WI38 (cell line): ENCODE measurements around the gene BORCS6.

Experiments used
- H3K4me3 ChIP-seq: 2 replicates; pipeline ENCODE4 v1.5.1; 2011; ENCODE audit warnings: low read depth, mild to moderate bottlenecking, control low read depth, low read length
- TF ChIP-seq, protein P1 (sequence below): IDR thresholded peaks from 2 replicates; pipeline ENCODE4 v1.5.1; 2012; ENCODE audit warnings: low read depth, mild to moderate bottlenecking, control low read depth, low read length

The BORCS6 gene

DNA sequence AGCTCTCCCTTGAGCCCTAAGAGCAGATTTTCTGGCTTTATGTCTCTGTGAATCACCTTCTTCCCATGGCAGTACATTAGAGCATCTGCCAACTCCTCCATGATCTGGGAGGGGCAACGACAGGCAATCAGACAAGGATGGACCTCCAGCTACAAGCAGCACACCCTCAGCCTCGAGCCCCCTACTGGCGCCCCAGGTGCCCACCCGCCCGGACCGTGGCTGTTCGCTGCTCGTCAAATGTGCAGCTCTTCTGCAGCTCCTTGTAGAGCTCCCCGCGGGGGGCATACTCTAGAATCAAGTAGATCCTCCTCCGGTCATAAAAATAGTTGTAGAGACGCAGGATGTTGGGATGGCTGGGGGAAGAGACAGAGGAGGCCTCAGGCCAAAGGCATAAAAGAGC, 16.6 kb upstream of the BORCS6 start:
- H3K4me3 ChIP-seq: no peak overlapping the region
- TF ChIP-seq, protein P1, sequence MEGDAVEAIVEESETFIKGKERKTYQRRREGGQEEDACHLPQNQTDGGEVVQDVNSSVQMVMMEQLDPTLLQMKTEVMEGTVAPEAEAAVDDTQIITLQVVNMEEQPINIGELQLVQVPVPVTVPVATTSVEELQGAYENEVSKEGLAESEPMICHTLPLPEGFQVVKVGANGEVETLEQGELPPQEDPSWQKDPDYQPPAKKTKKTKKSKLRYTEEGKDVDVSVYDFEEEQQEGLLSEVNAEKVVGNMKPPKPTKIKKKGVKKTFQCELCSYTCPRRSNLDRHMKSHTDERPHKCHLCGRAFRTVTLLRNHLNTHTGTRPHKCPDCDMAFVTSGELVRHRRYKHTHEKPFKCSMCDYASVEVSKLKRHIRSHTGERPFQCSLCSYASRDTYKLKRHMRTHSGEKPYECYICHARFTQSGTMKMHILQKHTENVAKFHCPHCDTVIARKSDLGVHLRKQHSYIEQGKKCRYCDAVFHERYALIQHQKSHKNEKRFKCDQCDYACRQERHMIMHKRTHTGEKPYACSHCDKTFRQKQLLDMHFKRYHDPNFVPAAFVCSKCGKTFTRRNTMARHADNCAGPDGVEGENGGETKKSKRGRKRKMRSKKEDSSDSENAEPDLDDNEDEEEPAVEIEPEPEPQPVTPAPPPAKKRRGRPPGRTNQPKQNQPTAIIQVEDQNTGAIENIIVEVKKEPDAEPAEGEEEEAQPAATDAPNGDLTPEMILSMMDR: no peak

DNA sequence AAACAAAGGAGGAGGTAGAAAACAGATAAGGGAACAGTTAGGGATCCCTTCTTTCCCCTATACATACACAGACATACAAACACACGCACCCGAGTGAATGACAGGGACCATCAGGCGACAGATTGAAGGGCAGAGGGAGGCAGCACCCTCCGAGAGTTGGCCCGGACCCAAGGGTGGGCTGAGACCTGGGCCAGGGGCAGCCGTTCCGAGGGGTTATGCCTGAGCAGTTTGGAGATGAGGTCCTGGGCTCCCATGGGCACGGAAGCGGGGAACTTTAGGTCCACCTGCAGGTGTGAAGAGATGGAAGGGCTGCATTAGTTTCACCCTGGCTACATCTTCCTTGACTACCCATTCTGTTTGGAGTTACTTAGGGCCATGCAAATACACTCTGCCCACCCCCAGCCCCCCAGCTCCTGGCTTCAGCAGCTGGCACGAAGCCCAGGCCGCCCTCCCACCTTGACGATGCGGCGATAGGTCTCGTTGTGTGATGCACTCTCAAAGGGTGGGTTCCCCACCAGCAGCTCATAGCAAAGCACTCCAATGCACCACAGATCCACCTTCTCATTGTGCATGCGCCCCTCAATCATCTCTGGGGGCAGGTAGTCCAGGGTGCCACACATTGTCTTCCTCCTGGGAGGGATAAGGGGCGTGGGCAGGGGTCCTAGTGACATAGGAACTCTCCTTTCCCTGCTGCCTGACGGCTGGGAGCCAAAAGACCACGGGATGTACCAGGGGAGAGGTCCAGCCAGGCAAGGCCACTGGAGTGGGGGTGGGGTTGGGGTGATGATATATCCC, 15.0 kb upstream of the BORCS6 start:
- TF ChIP-seq, protein P1: no peak
- no peak overlapping the region for H3K4me3 ChIP-seq

DNA sequence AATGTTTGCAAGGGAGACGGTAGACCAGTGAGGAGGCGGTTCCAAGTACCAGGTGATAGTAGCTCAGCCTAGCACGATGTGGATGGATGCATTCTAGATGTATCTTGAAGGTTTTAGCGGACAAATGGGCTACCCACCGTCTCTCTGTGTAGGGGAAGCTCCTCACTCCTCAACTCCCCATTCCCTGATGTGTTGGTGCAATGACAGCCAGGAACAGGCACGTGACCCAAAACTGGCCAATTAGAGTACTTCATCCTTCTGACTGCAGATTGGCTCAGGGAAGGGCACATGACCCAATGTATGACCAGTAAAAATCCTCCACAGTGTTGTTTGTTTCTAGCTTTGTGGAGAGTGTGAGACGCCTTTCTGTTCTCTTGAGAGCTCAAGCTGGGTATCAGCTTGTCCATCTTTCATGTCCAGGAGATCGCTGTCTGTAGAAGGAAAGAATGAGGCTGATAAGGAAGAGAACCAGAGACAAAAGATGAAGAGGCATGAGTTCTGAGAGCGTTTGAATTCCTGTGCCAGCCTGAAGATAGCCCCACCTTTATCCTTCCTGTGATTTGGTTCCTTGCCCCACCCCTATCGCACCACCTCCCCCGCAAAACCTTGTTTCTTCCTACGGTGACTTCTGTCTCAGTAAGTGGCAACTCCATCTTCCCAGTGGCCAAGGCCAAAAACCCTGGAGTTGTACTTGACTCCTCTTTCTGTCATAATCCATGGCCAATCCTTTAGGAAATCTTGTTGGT, 2.3 kb upstream of the BORCS6 start:
- H3K4me3 ChIP-seq: peak overlapping the region; percentile 34
- TF ChIP-seq, protein P1: no peak

DNA sequence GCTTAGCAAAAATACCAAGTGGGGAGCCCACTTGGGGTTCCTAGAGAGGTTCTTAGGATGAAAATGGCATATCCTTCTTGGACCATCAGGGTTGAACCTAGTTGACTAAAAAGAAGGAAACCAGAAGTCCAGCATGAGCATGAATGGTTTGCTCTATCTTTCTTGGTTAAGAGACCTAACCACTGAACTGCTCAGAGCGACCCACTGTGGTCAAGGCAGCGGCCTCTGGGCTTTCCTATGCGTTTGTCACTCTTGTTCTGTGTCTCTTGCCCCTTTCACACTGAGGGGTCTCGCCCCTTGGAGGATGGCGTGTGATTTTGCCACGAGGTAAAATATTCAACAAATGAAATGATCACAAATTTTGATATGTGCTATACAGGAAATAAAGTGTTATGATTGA, 526 bp upstream of the BORCS6 start:
- TF ChIP-seq, protein P1: no peak
- peak overlapping the region; percentile 76 for H3K4me3 ChIP-seq

DNA sequence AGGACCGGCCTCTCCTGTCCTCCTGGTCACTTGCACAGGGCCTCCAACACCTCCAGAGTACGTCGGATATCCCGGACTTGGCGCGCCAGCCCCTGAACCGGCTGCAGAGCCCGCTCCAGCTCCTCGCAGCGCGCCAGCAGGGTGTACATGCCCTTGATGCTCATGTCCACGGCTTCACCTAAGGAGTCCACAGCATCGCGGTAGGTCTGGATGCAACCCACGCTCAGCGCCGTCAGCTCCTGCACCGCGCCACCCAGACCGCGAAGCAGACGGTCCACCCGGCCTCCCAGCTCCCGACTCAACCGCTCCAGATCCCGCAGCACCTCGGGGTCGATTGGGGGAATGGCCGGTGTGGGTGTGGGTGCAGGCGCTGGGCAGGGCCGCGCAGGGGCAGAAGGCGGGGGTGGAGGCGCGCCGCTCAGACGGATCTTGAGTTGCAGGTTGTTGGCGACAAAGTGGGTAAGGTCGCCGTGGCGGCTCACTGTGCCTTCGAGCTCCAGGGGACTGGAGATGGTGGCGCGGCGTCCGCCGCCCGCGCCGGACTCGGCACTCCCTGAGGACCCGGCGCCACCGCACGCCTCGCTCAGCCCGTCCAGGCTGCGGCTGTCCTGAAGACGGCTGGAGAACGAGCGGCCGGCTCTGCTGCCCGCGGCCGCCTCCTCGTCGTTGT, 804 bp downstream of the BORCS6 start:
- peak overlapping the region; percentile 76 for H3K4me3 ChIP-seq
- TF ChIP-seq, protein P1: no peak

DNA sequence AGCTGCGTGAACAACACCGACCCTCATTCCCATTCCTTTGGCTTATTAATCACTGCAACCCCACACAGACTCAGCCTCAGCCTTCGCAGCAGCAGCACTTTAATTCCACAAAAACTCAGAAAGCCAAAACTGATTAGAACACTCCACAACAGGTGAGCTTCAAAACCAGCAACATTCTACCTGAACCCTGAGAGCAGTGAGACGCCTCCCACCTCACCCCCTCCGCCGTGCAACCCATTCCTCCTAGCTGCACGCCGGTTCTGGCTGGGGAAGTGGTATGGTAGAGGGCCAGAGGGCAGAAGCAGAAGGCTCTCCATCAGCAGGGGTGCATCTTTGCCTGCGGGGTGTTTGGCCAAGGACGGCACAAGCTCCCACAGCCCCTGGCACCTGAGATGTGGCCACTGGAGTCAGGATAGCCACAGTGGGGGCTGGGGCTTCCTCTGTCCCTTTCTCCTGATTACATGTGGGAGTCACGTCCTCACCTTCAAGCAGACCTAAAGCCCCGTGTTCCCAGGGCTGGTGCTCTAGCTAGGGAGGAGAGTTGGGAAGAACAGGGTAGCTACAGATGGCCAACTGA, 1.6 kb downstream of the BORCS6 start:
- TF ChIP-seq, protein P1: no peak
- H3K4me3 ChIP-seq: peak overlapping the region; percentile 76
